Adrenal gland (tissue), 5 donors: ENCODE data around the gene NDUFAF2.

Experiments used
- POLR2A ChIP-seq, 2 donors: fragments of 450-650 bp; IDR thresholded peaks; one replicate each; pipeline ENCODE4 v1.6.1; 2017; ENCODE audit warnings: antibody characterized with exemption in 2 of 2, mild to moderate bottlenecking in 2 of 2, moderate library complexity in 1 of 2
- TF ChIP-seq, protein P1 (sequence below), 6 experiments: fragments of 450-650 bp in 4 of 6; fragments of 200-600 bp in 2 of 6; sonication (generic) in 1 of 6; IDR thresholded peaks; 1 replicate in 5 of 6; 2 replicates in 1 of 6; pipeline versions ENCODE4 v1.5.1 to v1.8.0; 2016 to 2021; ENCODE audit warnings: antibody characterized with exemption in 6 of 6, mild to moderate bottlenecking in 2 of 6, moderate library complexity in 1 of 6
- donor health status: DM: no; HTN: no; CAD: no.

DNA sequence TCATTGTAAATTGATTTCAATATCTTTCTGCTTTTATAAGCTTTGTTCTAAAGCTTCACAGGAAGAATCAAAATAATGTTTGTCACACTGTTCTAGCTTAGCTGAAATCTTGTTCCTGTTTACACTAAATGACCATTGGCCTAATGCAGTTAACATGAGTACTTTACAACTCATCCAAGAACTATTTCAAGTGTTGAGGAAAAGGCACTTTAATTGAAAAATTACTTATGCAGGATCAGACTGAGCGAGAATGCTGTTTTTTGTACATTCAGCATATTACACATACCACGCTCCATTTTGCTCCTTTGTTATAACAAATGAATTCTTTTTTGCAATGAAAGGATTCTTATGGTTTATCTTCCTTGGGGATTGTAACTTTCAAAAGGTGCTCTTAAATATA lies 239.7 kb downstream of the NDUFAF2 start:
- no peak for TF ChIP-seq POLR2A (IDR thresholded peaks at IDR 0.05)
- TF ChIP-seq, protein P1, sequence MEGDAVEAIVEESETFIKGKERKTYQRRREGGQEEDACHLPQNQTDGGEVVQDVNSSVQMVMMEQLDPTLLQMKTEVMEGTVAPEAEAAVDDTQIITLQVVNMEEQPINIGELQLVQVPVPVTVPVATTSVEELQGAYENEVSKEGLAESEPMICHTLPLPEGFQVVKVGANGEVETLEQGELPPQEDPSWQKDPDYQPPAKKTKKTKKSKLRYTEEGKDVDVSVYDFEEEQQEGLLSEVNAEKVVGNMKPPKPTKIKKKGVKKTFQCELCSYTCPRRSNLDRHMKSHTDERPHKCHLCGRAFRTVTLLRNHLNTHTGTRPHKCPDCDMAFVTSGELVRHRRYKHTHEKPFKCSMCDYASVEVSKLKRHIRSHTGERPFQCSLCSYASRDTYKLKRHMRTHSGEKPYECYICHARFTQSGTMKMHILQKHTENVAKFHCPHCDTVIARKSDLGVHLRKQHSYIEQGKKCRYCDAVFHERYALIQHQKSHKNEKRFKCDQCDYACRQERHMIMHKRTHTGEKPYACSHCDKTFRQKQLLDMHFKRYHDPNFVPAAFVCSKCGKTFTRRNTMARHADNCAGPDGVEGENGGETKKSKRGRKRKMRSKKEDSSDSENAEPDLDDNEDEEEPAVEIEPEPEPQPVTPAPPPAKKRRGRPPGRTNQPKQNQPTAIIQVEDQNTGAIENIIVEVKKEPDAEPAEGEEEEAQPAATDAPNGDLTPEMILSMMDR (IDR thresholded peaks at IDR 0.05) = no peak
